Measurements from ENCODE around the gene E2F3.
"Not testable (repeated sequence)": the region's sequence is repeated elsewhere in the genome, so short reads cannot be mapped to it uniquely, and the experiment has no call there.

E2F3 gene

DNA sequence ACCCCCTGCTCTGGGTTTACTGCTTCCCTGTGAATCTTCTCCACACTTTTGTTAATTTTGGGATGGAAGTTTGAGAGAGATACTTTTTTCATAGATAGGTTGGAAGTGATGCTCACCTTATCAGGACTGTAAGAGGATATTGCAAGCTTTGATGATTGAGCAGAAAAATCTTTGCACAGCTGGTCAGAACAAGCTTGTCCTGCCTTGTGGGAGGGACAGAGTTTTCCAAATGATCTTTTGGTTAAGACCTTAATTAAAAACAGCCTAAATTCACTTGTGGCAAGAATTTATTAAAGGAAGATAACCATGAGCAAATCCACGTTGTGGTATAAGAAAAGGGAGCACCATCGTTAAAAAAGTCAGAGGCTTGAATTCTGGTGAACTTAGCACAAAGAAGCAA, 32.2 kb downstream of the E2F3 start:
- DNase-seq (ENCODE audit: low read depth): no peak

DNA sequence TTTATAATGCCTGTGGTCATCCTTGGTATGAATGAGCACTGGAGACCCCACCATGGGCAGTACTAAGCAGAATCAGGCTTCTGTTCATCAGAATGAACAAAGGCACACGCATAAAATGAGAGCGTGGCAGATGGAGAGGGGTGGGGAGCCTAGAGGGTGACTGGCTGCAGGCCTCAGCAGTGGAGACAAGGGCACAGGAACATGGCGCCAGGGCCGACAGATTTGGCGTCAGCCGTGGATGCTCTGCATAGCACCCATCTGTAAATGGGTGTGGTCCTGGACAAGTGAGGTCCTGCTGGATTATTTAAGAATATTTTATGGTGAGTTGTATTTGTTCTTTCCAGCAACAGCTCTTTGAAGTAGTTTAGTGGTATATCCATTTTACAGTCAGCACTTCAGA, 33.1 kb downstream of the E2F3 start:
- no peak for DNase-seq (ENCODE audit: low read depth)

DNA sequence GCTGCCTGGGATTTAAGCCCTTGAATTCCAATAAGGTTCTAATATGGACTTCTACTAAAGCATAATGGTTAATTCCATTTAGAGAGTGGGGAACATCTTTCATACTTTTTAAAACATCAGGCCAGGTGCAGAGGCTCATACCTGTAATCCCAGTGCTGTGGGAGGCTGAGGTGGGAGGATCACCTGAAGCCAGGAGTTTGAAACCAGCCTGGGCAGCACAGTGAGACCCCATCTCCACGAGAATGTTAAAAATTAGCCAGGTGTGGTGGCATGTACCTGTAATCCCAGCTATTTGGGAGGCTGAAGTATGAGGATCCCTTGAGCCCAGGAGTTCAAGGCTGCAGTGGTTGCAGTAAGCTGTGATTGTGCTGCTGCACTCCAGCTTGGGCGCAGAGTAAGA, 35.0 kb downstream of the E2F3 start:
- DNase-seq (ENCODE audit: low read depth): no peak

DNA sequence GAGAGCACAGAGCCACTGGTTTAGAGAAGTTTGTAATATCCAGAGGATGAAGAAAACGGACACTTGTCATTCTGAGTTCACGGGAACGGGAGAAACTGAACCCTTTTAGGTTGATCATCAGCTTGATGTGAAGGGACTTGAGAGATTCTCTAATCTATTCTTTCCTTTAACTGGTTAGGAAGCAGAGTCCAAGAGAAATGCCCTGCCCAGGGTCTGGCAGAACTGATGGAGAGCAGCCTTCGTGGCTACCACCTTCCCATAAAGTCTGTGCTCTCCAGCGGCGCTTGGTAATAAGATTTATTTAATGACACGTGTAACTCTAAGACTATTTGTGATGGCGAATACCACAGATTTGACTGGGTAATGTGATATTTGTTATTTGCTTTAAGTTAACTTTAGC, 36.0 kb downstream of the E2F3 start:
- DNase-seq (ENCODE audit: low read depth): no peak

- no peak for DNase-seq (ENCODE audit: low read depth)
Observed at GRCh38 chr6:20438462-20439070, 36.9 kb downstream of the E2F3 start.

DNA sequence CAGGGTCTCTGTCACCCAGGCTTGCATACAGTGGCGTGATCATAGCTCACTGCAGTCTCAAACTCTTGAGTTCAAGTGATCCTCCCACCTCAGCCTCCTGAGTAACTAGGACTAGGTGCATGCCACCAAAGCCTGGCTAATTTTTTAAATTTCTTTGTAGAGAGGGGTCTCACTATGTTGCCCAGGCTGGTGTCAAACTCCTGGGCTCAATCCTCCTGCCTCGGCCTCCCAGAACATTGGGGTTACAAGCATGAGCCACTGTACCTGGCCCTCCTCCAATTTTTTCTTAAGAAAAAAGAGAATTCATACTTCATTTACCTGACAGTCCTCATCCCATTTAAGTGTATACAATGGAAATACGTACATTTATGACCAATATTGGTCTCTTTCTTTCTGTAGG, 37.9 kb downstream of the E2F3 start:
- DNase-seq (ENCODE audit: low read depth): no peak

GRCh38 chr6:20440296-20440695, 38.6 kb downstream of the E2F3 start:
- DNase-seq (ENCODE audit: low read depth): no peak

GRCh38 chr6:20441236-20441635, 39.6 kb downstream of the E2F3 start:
- DNase-seq (ENCODE audit: low read depth): no peak

GRCh38 chr6:20441921-20442320, 40.2 kb downstream of the E2F3 start:
- no peak for DNase-seq (ENCODE audit: low read depth)

- no peak for DNase-seq (ENCODE audit: low read depth)
Observed at GRCh38 chr6:20444786-20445271, 43.1 kb downstream of the E2F3 start.

DNA sequence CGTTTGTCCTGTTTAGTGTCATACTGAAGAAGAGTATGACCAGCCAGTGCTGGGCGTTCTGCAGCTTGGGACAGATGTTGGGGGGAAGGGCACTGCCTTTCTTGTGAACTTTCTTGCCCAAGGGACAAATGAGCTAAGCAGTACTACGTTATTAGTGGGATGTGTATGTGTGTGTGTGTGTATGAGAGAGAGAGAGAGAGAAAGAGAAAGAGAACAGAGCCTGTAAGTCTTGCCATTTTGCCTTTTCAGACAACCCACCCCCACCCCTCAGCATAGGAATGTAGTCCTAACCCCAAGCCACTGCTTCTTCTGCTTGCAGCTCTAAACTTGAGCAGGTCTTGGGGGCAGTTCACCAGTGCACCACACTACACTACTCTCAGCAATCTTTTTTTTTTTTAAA, 45.5 kb downstream of the E2F3 start:
- DNase-seq (ENCODE audit: low read depth): no peak

GRCh38 chr6:20447581-20448132, 46.0 kb downstream of the E2F3 start:
- DNase-seq (ENCODE audit: low read depth): no peak

GRCh38 chr6:20448828-20449227, 47.1 kb downstream of the E2F3 start:
- no peak for DNase-seq (ENCODE audit: low read depth)

GRCh38 chr6:20454204-20454824, 52.6 kb downstream of the E2F3 start:
- DNase-seq (ENCODE audit: low read depth): no peak

- DNase-seq (ENCODE audit: low read depth): no peak
Observed at GRCh38 chr6:20455251-20455940, 53.7 kb downstream of the E2F3 start.

- no peak for DNase-seq (ENCODE audit: low read depth)
Observed at GRCh38 chr6:20458027-20458894, 56.6 kb downstream of the E2F3 start.

DNA sequence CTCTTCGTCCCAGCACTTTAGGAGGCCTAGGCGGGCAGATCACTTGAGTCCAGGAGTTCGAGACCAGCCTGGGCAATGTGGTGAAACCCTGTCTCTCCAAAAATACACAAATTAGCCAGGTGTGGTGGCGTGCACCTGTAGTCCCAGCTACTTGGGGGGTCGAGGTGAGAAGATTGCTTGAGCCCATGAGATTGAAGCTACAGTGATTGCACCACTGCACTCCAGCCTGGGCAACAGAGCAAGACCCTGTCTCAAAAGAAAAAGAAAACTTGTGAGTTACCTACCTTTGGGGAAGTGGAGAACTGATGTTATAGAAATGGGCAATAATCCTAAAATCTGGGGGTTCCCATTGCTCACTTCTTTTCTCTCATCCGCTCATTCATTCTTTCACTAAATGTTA, 58.0 kb downstream of the E2F3 start:
- no peak for DNase-seq (ENCODE audit: low read depth)

GRCh38 chr6:20461576-20461975, 59.9 kb downstream of the E2F3 start:
- no peak for DNase-seq (ENCODE audit: low read depth)

DNA sequence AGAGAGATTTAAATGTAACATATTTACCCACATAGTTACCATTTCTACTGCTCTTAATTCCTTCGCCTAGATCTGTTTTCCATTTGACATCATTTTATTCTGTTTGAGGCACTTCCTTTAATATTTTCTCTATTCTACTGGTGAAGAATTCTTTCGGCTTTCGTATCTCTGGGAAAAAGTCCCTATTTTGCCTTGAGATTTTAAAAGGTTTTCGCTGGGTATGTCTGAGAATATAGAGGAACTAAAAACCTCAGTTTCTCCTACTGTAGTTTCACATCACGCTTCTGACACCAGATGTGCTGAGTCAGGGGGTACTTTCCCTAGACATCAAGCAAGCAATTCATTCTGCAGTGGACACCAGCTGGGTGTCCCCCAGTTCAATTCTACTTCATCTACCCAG, 61.7 kb downstream of the E2F3 start:
- DNase-seq (ENCODE audit: low read depth): no peak

DNA sequence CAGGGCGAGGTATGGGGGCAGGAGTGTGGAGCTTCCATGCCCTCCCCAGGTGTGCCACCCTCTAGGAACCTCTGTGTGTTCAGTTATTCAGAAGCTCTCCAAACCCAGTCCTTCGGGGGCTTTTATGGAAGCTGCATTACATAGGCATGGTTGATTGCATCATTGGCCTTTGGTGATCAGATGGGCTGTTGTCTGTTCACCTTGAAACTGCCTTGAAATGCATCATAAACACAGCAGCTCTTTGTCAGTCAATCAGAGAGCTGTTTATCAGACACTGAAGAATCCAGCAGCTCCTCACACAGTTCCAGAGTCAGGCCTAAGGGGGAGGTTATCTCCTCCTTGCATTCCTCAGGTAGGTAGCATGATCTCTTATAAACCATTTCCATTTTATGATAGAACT, 62.4 kb downstream of the E2F3 start:
- no peak for DNase-seq (ENCODE audit: low read depth)

DNA sequence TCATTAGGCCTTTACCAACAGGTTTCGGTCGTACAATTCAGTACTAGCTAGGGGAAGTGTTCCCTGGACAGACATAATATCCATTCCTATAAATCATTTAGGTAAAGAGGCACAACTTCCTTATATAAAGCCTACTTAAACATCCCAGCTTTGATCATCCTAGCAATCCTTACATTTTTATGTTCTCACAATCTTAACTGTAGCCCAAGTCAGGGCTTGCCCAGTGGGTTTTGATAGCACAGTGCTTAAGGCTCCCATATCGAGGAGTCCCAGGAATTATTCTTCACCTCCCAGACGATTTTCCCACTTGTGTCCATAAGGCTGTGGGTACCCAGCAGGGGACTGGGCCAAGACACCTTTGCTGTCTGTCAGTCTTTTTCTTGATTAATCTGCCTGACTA, 63.2 kb downstream of the E2F3 start:
- DNase-seq (ENCODE audit: low read depth): no peak

- not testable (repeated sequence) for DNase-seq (ENCODE audit: low read depth)
Observed at GRCh38 chr6:20465616-20466015, 63.9 kb downstream of the E2F3 start.

All from stimulated activated CD8-positive, alpha-beta memory T cell treated with anti-CD3 and anti-CD28 coated beads, Interleukin-15, amount 100 ng/mL, for 24 hours (primary cell).